Central memory CD8-positive, alpha-beta T cell (primary cell): ENCODE measurements around the gene USO1.
A peak's percentile ranks its signal among the peaks of the same experiment; 100 is the strongest.
"Not testable (repeated sequence)": the region's sequence is repeated elsewhere in the genome, so short reads cannot be mapped to it uniquely, and the experiment has no call there.

Source experiments
- ATAC-seq: fragments of 150-1000 bp; cut with Tn5 transposase; replicated peaks from 2 replicates; pipeline ENCODE4 v1.10.0; 2022; ENCODE audit warnings: mild to moderate bottlenecking, moderate FRiP score, moderate number of reproducible peaks; ENCODE audit not compliant: poor library complexity, severe bottlenecking; ENCODE audit errors: extremely low read depth
- DNase-seq, 2 donors: peaks; one replicate each; pipeline ENCODE4 v3.0.0; 2021; ENCODE audit warnings: low spot score in 2 of 2
- H3K27ac Mint-ChIP-seq: one replicate; pipeline ENCODE4 v1.8.0; 2022; ENCODE audit warnings: low read depth, mild to moderate bottlenecking, moderate library complexity, mixed read lengths
- H3K27me3 Mint-ChIP-seq: one replicate; pipeline ENCODE4 v1.8.0; 2022; ENCODE audit warnings: mixed read lengths
- H3K36me3 Mint-ChIP-seq: one replicate; pipeline ENCODE4 v1.8.0; 2022; ENCODE audit warnings: mild to moderate bottlenecking, moderate library complexity, mixed read lengths; ENCODE audit not compliant: insufficient read depth
- H3K4me1 Mint-ChIP-seq: one replicate; pipeline ENCODE4 v1.8.0; 2022; ENCODE audit warnings: mixed read lengths
- H3K4me3 Mint-ChIP-seq: one replicate; pipeline ENCODE4 v1.8.0; 2022; ENCODE audit warnings: mild to moderate bottlenecking, moderate library complexity, mixed read lengths
- H3K9me3 Mint-ChIP-seq: one replicate; pipeline ENCODE4 v1.8.0; 2022; ENCODE audit warnings: mixed read lengths

Gene USO1

DNA sequence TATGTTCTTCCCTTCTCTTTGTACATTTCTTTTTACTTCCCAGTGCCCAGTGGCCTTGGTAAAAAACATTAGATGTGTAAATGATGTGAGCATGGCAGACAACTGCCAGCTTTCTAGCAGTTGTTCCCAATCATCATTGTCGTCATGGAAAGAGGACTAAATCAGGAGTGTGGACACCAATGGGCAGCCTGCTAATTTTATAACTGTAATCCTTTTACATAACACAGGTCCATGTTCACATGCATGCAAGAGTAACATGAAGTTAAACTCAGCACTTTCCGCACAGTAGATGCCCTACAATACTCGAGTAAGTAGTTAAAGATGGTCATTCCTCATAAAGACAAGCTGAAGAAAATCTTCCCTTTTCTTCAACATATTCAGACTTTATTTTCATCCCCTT is 27.8 kb upstream of the USO1 start:
- no peak for DNase-seq
- no peak for ATAC-seq
- no peak overlapping the region for H3K27ac Mint-ChIP-seq
- no peaks in the 10 kb centered on the region for H3K9me3 Mint-ChIP-seq
- no peak overlapping the region for H3K4me3 Mint-ChIP-seq
- no peaks in the 10 kb centered on the region for H3K36me3 Mint-ChIP-seq
- H3K27me3 Mint-ChIP-seq: no peaks in the 10 kb centered on the region
- H3K4me1 Mint-ChIP-seq: peaks cover 19% of the 10 kb centered on the region

DNA sequence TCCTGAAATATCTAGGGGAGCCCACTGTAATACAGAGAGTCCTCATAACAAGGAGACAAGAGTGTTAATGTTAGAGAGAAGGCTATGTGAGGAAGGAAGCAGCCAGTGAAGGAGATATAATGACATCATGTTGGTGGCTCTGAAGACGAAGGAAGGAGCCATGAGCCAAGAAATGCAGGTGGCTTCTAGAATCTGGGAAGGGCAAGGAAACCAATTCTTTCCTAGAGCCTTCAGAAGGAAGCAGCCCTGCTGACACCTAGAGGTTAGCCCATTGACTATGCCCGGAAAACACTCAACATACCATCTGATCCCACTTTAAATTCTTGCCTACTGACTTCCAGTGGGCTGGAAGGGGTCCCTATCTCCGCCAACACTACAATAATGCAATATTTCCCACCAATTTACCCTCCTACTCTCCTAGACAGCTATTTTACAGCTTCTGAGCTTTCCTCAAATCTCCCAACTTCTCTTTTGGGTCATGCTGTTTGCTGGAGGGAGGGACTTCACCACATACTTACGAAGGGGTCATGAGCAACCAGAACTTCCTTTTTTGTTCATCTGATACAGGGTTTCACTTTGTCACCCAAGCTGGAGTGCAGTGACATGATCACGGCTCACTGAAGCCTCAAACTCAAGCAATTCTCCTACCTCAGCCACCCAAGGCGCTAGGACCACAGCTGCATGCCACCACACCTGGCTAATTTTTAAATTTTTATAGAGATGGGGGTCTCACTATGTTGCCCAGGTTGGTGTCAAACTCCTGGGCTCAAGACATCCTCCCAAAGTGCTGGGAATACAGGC is 26.0 kb upstream of the USO1 start:
- no peaks in the 10 kb centered on the region for H3K9me3 Mint-ChIP-seq
- peak; percentile 55 for ATAC-seq
- peak overlapping the region; percentile 47 for H3K27ac Mint-ChIP-seq
- no peaks in the 10 kb centered on the region for H3K36me3 Mint-ChIP-seq
- H3K4me1 Mint-ChIP-seq: peaks cover 19% of the 10 kb centered on the region
- peak overlapping the region; percentile 6 for H3K4me3 Mint-ChIP-seq
- no peaks in the 10 kb centered on the region for H3K27me3 Mint-ChIP-seq
- no peak for DNase-seq

DNA sequence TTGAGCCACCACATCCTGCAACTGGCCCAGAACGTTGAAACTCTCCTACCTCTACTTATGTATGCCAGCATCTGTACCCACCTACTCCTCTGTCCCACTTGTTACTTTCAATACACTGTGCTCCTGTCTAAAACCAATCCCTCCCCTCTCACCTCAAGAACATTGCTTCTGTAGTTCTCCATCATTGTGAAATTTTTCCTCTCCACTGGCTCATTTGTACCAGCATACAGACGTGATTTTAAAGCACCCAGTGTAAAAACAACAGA is 25.5 kb upstream of the USO1 start:
- H3K36me3 Mint-ChIP-seq: no peaks in the 10 kb centered on the region
- no peaks in the 10 kb centered on the region for H3K27me3 Mint-ChIP-seq
- peak overlapping the region; percentile 47 for H3K27ac Mint-ChIP-seq
- peaks cover 19% of the 10 kb centered on the region for H3K4me1 Mint-ChIP-seq
- ATAC-seq (peak; percentile 50), DNase-seq (no peak)
- no peaks in the 10 kb centered on the region for H3K9me3 Mint-ChIP-seq
- peak overlapping the region; percentile 6 for H3K4me3 Mint-ChIP-seq

DNA sequence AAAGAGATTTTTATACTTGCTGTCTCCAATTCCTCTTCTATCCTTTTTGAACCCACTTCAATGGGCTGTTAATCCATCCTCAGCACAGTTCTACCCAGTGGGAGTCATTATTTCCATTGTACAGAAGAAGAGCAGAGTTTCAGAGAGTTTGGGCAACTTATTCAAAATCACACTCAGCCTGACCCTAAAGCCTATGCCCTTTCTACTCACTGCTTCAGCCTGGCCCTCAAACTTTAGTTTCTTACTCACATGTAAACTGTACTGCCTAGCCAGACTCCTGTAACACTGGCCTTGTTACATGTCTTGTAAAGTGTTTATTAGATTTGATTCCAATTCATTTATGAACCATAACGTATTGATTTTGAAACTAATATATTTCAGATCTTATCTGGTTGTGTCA is 25.1 kb upstream of the USO1 start:
- no peak for DNase-seq
- Mint-ChIP-seq H3K27ac (peak overlapping the region; percentile 47), H3K36me3 (no peaks in the 10 kb centered on the region), H3K4me3 (peak overlapping the region; percentile 6), H3K27me3 (no peaks in the 10 kb centered on the region), H3K9me3 (no peaks in the 10 kb centered on the region), H3K4me1 (peaks cover 19% of the 10 kb centered on the region)
- ATAC-seq: no peak

DNA sequence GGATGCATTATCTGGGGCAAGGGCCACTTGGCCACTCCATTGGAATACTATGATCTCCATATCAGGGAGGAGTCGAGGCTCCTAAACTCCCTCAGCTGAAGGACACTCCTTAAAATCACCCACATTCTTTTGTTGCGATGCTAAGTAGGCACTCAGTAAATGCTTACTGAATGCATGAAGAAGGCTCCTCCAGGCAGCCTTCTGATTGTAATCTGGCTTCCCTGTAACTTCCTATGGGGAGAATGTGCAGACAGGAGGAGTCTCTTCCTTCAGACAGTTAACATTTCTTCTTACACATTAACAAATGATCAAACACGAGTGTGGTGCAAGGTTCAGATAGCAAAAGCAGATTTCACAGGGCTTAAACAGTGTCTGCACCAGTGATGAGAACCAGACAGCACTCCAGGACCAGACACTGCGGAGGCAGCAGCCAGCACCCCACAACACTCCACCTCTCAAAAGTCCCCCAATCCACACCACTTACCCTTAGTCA is 21.4 kb upstream of the USO1 start:
- Mint-ChIP-seq H3K4me1 (peaks cover 17% of the 10 kb centered on the region), H3K4me3 (no peak overlapping the region), H3K27me3 (no peaks in the 10 kb centered on the region), H3K27ac (no peak overlapping the region), H3K36me3 (no peaks in the 10 kb centered on the region), H3K9me3 (no peaks in the 10 kb centered on the region)
- no peak for DNase-seq
- no peak for ATAC-seq

DNA sequence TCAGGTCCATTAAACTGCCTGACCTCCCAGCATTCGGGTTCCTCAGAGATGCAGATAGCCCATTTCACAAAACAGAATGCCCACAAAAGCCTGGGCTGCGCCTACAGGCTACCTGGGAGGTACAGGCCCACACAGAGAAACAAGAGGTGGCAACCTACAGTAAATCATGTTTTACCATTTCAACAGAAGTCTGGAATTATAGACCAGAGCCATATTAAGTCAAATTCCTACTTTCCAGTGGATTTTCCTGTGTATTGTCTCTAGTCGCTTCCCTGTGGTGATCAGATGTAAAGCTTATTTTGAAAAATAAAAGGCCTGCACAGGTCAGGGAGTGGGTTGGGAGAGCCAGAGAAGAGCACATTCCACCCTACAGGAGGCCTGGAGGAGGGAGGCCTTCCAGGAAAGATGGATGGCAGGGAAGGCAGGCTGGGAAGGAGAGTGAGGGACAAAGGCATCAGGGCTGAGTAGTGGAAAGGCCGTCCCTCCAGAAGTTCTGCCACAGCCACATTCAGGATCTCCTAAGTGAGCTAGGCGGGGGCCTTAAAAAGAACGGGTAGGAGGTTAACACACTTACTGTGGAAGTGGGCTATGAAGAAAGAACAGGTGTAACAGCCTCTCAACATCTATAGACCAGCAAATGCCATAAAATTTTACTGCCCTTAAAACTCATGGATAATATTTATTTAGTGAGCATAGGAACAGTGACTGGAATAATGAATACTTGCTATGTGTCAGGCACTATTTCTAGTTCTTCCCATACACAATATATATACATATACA is 19.0 kb upstream of the USO1 start:
- Mint-ChIP-seq H3K4me3 (no peak overlapping the region), H3K36me3 (no peaks in the 10 kb centered on the region), H3K27me3 (no peaks in the 10 kb centered on the region), H3K9me3 (no peaks in the 10 kb centered on the region), H3K27ac (no peak overlapping the region), H3K4me1 (no peaks in the 10 kb centered on the region)
- DNase-seq: no peak
- ATAC-seq: no peak

DNA sequence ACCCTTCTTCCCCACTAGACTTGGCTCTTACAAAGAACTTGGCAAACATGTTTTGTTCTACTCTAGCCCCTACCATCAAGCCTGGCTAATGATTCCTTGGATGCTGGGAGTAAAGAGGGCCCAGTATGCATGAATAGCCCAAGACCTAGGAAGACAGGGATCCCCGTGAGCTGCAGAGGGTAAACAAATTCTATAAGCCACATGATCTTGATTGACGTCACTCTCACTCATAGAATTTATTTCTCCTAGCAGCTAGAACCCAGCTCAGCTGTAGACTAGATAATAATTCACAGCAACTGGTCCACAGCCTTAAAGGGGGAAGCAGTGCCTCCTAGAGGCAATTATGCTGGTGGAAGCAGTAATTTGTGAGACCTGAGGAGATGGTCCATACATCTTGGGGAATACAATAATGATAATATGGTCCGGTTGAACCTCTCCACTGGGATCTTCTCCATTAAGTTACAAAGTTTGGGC is 16.1 kb upstream of the USO1 start:
- H3K27ac Mint-ChIP-seq: no peak overlapping the region
- no peaks in the 10 kb centered on the region for H3K9me3 Mint-ChIP-seq
- no peak overlapping the region for H3K4me3 Mint-ChIP-seq
- H3K4me1 Mint-ChIP-seq: no peaks in the 10 kb centered on the region
- no peaks in the 10 kb centered on the region for H3K36me3 Mint-ChIP-seq
- peak; percentile 67 for ATAC-seq
- H3K27me3 Mint-ChIP-seq: no peaks in the 10 kb centered on the region
- peak in 1 of 2 donors; percentile 33 for DNase-seq

DNA sequence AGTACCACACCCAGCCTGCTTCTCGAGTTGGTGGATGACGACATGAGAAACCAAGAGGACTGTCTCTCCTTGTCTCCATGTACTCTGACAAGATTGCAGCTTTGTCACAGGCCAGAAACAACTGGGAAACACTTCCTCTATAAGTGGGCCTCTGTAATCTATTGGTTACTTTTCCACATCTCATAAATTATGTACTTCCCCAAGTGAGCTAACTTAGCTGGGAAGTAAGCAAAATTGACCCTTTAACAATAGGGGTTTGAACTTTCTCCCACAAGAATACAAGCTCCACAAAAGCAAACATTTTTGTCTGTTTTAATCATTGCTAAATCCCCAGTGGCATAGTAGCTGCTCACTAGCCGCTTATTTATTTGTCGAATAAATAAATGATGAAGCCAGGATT is 14.1 kb upstream of the USO1 start:
- no peak overlapping the region for H3K4me3 Mint-ChIP-seq
- H3K27ac Mint-ChIP-seq: no peak overlapping the region
- H3K9me3 Mint-ChIP-seq: no peaks in the 10 kb centered on the region
- no peaks in the 10 kb centered on the region for H3K27me3 Mint-ChIP-seq
- ATAC-seq: no peak
- no peak for DNase-seq
- no peaks in the 10 kb centered on the region for H3K36me3 Mint-ChIP-seq
- no peaks in the 10 kb centered on the region for H3K4me1 Mint-ChIP-seq

DNA sequence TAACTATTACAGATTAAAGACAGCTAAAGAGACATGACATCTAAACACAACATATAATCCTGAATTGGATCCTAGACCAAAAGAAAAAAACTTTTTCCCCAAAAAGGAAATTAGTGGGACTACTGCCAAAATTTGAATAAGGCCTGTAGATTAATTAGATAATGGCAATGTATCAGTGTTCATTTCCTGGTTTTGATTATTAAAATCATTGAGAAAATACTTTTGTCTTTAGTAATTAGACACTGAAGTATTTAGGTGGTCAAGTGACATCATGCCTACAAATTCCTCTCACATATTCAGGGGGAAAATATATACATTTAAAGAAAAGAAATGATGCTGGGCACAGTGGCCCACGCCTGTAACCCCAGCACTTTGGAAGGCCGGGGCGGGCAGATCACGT is 10.4 kb upstream of the USO1 start:
- ATAC-seq (no peak), DNase-seq (no peak)
- H3K27me3 Mint-ChIP-seq: no peaks in the 10 kb centered on the region
- no peak overlapping the region for H3K27ac Mint-ChIP-seq
- H3K9me3 Mint-ChIP-seq: no peaks in the 10 kb centered on the region
- H3K4me1 Mint-ChIP-seq: no peaks in the 10 kb centered on the region
- no peak overlapping the region for H3K4me3 Mint-ChIP-seq
- no peaks in the 10 kb centered on the region for H3K36me3 Mint-ChIP-seq

DNA sequence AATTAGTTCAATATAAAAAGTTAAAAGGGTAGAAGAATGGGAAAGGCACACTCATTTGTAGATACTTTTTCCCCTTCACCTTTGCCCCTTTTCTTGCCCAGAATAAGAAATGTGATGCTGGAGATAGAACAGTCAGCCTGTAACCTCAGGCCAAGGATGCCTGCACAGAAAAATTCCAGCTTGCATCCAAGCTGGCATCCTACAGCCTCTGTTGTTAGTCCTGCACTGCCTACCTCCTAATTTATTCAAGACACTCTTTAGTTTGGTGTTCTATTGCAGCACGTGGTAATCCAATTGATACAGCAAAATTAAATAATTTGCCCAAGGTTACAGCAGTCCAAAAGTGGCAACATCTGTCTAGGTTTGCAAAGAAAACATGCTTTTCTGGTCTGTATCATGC is 9.7 kb upstream of the USO1 start:
- Mint-ChIP-seq H3K27ac (no peak overlapping the region), H3K9me3 (no peaks in the 10 kb centered on the region)
- ATAC-seq: no peak

DNA sequence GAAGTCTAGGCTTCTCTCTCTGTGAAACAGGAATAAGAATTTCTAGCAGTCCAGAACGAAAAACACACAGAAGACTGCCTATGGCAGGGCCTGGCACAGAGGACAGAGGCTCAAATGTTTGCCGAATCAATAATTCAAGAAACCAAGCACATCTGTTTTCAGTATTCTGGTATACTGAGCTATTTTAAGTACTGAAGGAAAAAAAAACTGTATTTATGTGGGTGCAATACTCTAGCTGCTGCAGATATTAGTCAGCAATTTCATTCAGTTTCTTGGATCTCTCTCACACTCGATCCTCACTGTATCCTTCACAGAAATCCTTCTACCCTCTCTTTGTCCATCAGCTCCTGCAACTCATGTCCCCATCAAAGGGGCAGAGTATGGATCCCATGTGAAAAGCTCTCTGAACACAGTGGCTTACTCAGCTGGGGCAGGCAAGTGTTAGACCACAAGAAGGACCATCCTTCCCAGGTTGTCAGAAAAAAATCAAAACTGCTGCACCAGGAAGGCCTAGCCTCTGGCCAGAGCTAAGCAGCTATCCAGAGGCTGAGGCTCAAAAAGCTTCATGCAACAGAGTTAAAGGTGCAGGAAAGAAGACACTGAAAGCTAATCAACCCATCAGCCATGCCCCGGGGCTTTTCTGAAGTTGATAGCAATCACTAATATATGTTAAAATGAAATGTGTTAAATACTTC is 9.1 kb upstream of the USO1 start:
- Mint-ChIP-seq H3K4me3 (no peak overlapping the region), H3K9me3 (no peaks in the 10 kb centered on the region), H3K27ac (no peak overlapping the region), H3K4me1 (no peaks in the 10 kb centered on the region), H3K27me3 (no peaks in the 10 kb centered on the region), H3K36me3 (no peaks in the 10 kb centered on the region)
- ATAC-seq (no peak), DNase-seq (no peak)

More for the DNA sequence above, 9.7 kb upstream of the USO1 start:
- Mint-ChIP-seq H3K36me3 (no peaks in the 10 kb centered on the region), H3K27me3 (no peaks in the 10 kb centered on the region), H3K4me1 (no peaks in the 10 kb centered on the region), H3K4me3 (no peak overlapping the region)
- no peak for DNase-seq

DNA sequence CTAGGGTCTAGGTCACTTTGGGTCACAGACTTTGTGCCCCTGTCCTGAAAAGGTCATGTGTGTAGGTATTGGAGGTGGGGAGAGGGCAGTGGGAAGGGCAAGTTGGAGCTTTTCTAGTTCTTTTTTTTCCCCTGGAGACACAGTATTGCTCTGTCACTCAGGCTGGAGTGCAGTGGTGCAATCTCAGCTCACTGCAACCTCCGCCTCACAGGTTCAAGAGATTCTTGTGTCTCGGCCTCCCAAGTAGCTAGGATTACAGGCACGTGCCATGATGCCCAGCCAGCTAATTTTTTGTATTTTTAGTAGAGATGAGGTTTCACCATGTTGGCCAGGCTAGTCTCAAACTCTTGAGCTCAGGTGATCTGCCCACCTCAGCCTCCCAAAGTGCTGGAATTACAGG is 8.3 kb upstream of the USO1 start:
- H3K27me3 Mint-ChIP-seq, H3K9me3 Mint-ChIP-seq, ATAC-seq, DNase-seq, H3K4me1 Mint-ChIP-seq, H3K4me3 Mint-ChIP-seq, H3K27ac Mint-ChIP-seq, H3K36me3 Mint-ChIP-seq: not testable (repeated sequence)
